HG03432 (cell line): ENCODE measurements around the gene ADAMTS12.
"Not testable (repeated sequence)": the region's sequence is repeated elsewhere in the genome, so short reads cannot be mapped to it uniquely, and the experiment has no call there.

Experiments used
- ATAC-seq: cut with Tn5 transposase; IDR thresholded peaks from one replicate; pipeline ENCODE4 v1.9.1; 2021; ENCODE audit warnings: mild to moderate bottlenecking, moderate library complexity; ENCODE audit not compliant: unreplicated experiment

ADAMTS12 gene

DNA sequence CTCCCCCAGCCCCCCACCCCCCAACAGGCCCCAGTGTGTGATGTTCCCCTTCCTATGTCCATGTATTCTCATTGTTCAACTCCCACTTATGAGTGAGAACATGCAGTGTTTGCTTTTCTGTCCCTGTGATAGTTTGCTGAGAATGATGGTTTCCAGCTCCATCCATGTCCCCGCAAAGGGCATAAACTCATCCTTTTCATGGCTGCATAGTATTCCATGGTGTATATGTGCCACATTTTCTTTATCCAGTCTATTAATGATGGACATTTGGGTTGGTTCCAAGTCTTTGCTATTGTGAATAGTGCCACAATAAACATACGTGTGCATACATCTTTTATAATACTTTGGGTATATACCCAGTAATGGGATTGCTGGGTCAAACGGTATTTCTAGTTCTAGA, 23.1 kb upstream of the ADAMTS12 start:
- ATAC-seq, result not testable (repeated sequence)

DNA sequence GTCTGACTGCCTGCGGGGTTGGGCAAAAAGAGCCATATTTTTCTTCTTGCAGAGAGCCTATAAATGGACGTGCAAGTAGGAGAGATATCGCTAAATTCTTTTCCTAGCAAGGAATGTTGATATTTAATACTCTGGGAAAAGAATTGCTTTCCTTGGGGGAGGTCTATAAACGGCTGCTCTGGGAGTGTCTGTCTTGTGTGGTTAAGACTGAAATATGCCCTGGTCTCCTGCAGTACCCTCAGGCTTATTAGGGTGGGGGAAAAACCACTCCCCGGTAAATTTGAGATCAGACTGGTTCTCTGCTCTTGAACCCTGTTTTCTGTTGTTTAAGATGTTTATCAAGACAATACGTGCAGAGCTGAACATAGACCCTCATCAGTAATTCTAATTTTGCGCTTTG, 14.5 kb upstream of the ADAMTS12 start:
- not testable (repeated sequence) for ATAC-seq

GRCh38 chr5:33905381-33905780, 13.6 kb upstream of the ADAMTS12 start:
- no peak for ATAC-seq

DNA sequence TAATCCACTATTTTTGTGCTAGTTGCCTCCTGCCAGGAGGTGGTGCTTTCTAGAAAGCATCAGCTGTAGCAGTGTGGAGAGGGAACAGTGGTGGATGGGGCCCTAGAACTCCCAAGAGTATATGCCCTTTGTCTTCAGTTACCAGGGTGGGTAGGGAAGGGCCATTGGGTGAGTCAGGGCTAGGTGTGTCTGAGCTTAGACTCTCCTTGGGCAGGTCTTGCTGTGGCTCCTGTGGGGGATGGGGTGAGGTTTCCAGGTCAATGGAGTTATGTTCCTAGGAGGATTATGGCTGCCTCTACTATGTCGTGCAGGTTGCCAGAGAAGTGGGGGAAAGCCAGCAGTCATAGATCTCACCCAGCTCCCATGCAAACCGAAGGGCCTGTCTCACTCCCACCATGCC, 11.3 kb upstream of the ADAMTS12 start:
- ATAC-seq, result no peak

DNA sequence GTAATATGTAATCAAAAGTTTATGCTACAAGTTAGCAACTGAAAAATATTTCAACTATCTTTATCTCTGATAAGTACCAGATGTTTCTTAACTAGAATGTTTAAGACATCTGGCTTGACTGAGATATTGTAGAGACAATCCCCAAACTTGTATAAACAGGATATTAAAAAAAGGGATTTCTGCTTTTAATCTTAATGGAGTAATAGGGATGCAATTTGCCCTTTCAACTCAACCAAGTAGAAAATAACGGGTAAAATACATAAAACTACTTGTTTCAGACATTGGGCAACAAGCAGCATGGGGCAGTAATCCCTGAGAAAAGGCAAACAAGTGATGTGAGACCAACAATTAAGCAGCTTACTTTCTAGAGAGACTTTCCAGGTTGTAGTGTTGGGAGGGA, 9.4 kb upstream of the ADAMTS12 start:
- ATAC-seq, result no peak

- ATAC-seq, result no peak
These were observed 2.8 kb upstream of the ADAMTS12 start for GRCh38 chr5:33894566-33894965.

- no peak for ATAC-seq
These were observed 889 bp upstream of the ADAMTS12 start for GRCh38 chr5:33892620-33893137.

DNA sequence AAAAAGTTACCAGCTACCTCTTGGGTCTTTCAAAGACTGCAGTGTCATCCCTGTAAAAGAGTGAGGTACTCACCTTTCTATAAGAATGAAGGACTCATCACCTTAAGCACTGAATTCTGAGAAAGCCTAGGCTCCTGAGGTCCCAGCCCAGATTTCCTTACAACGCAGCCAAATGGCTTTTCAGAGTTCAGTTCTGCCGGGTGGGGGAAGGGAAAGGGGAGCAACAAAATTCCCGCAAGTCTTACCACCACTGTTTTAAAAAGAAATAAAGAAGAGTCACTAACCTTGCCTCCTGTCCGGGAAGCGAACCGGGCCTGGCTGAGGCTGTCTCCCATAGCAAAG, 373 bp downstream of the ADAMTS12 start:
- no peak for ATAC-seq

GRCh38 chr5:33890131-33891032, 1.4 kb downstream of the ADAMTS12 start:
- ATAC-seq, result peak; percentile 71

DNA sequence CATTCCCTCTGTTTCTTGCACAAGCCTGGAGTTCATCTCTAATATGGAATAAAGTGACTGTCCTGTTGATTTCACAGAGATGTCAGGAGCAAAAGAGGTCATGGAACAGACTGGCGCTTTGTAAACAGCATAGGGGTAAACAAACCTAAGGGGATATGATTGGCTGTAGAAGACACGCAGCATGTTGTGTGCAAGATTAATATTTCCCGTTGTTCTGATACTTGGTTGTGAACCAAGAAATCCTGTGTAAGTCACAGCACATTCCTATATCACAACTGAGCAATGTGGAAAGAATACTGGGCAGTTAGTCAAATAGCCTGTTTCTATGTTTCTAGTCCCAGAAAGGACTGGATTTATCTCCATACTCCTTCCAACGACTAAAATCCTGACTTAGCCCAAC, 3.2 kb downstream of the ADAMTS12 start:
- no peak for ATAC-seq

DNA sequence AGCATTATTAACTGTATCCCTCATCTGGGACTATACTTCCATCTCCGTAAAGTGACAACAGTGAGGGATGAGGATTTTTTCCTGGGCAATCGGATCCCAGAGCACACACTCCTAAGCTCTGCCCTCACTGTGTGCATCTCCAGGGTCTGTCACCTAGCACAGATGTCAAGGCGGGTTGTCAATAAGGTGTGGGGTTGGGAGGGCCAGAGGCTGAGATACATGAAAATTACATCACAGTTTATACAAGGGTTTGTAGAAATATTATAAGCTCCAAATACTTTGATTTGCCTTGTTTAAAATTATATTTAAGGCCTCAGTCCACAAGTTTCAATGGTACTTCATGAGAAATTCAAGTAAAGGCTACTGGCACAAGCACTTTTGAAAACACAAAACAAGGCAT, 4.5 kb downstream of the ADAMTS12 start:
- no peak for ATAC-seq

GRCh38 chr5:33886283-33886682, 5.5 kb downstream of the ADAMTS12 start:
- ATAC-seq, result no peak

DNA sequence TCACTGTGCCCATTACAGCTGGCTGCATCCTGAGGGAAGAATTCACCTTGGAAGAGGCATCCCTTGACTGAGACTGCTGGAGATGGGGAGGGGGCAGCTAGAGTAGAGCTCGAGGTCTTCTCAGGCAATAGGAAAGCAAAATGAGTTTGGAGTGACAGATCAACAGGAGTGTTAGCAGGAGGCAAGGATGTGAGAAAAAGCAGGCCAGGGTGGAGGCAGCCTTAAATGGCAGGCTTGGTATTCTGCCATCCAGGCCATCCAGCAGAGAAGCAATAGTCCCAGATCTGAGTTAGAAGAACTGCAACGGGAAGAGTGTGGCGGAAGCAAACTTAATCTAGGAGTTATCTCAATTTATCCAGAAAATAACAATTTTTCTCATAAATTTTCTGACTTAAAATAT, 6.1 kb downstream of the ADAMTS12 start:
- ATAC-seq, result no peak

GRCh38 chr5:33883482-33883881, 8.3 kb downstream of the ADAMTS12 start:
- no peak for ATAC-seq

GRCh38 chr5:33880319-33880718, 11.5 kb downstream of the ADAMTS12 start:
- no peak for ATAC-seq

- no peak for ATAC-seq
These were observed 14.3 kb downstream of the ADAMTS12 start for GRCh38 chr5:33877449-33877848.

- ATAC-seq, result no peak
These were observed 24.5 kb downstream of the ADAMTS12 start for GRCh38 chr5:33867241-33867640.

DNA sequence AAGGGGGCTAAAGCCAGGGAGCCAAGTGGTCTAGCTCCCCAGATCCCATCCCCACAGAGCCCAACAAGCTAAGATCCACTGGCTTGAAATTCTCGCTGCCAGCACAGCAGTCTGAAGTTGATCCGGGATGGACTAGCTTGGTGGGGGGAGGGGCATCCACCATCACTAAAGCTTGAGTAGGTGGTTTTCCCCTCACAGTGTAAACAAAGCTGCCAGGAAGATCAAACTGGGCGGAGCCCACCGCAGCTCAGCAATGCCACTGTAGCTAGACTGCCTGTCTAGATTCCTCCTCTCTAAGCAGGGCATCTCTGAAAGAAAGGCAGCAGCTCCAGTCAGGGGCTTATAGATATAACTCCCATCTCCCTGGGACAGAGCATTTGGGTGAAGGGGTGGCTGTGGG, 32.6 kb downstream of the ADAMTS12 start:
- not testable (repeated sequence) for ATAC-seq

DNA sequence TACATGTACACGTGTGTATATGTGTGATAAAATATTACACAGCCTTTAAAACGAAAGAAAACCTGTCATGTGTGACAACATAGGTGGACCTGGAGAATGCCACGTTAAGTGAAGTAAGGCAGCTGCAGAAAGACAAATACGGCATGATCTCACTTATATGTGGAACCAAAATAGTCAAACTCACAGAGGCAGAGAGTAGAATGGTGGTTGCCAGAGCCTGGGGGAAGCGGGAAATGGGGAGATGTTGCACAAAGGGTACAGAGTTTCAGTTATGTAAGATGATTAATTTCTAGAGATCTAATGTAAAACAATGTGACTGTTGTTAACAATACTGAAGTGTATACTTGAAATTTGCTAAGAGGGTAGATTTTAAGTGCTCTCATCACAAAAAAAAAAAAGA, 34.8 kb downstream of the ADAMTS12 start:
- ATAC-seq, result peak; percentile 85

DNA sequence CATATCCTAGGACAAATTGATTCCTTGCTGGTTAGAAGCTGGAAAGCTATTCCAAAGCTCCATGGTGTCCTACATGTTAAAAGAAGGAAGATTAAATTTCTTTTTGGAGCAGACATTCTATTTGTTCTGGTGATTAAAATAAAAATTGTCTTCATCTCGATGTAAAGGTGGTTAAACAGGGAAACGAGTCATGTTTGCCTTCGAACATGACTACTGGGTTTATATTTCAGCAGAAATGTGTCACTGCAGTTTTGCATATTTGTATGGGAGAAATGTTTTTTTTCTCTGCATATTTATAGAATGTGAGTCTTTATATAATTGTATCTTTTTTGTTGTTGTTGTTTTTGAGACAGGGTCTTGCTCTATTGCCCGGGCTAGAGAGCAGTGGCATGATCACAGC, 36.4 kb downstream of the ADAMTS12 start:
- ATAC-seq, result no peak

- no peak for ATAC-seq
These were observed 37.0 kb downstream of the ADAMTS12 start for GRCh38 chr5:33854733-33855151.

GRCh38 chr5:33852837-33853236, 39.0 kb downstream of the ADAMTS12 start:
- ATAC-seq, result no peak

DNA sequence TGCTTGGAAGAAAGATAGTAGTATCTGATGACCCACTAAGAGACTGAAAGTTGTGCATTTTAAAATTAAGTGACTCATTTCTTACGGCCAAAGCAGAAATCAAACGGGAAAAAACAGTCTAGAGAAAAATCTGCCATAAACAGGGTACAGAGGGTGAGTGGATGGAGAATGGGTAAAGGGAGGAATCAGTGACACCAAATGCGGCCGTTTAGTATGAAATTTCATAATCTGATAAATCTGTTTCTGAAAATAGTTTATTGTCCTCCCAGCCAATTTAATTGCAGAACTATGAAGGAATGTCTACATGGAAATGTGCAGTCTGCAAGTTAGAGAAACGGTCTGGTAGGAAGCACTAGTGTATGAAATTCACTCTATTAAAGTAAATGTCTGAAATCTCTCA, 39.5 kb downstream of the ADAMTS12 start:
- ATAC-seq, result no peak
